Stomach (tissue), 9 donors: Measurements from ENCODE around the gene SPI1. TPM values are rescaled to one million over a fixed set of nuclear protein-coding genes. Genes with fewer than 3 reads are reported as not detected.
"Not testable (repeated sequence)": the region's sequence is repeated elsewhere in the genome, so short reads cannot be mapped to it uniquely, and the experiment has no call there.

Experiments
- DNase-seq, 2 donors: peaks; one replicate each; pipeline versions ENCODE4 v3.0.0 to v3.0.0-alpha.2; 2013 to 2019
- H3K27ac ChIP-seq, 5 donors: fragments of 200-600 bp in 4 of 5; sonication (generic) in 4 of 5; one replicate each; pipeline ENCODE4 v1.5.1; 2013 to 2019; ENCODE audit warnings: mild to moderate bottlenecking in 1 of 5, moderate library complexity in 1 of 5
- H3K27me3 ChIP-seq, 3 donors: fragments of 200-600 bp; sonication (generic); one replicate each; pipeline ENCODE4 v1.5.1; 2017 to 2019; ENCODE audit warnings: mixed run types in 1 of 3
- H3K36me3 ChIP-seq, 4 donors: fragments of 200-600 bp; sonication (generic); 1 replicate in 3 of 4; 2 replicates in 1 of 4; pipeline ENCODE4 v1.5.1; 2016 to 2019
- H3K4me1 ChIP-seq, 4 donors: fragments of 200-600 bp; sonication (generic); one replicate each; pipeline ENCODE4 v1.5.1; 2016 to 2019
- H3K4me3 ChIP-seq, 4 donors: fragments of 200-600 bp; sonication (generic) in 3 of 4; one replicate each; pipeline ENCODE4 v1.5.1; 2016 to 2019; ENCODE audit warnings: mild to moderate bottlenecking in 1 of 4
- H3K9me3 ChIP-seq, 4 donors: fragments of 200-600 bp; sonication (generic); one replicate each; pipeline ENCODE4 v1.5.1; 2016 to 2019
- CTCF ChIP-seq, 7 experiments: fragments of 450-650 bp in 4 of 7; fragments of 200-600 bp in 3 of 7; sonication (generic) in 3 of 7; IDR thresholded peaks; one replicate each; pipeline ENCODE4 v1.5.1; 2016 to 2019; ENCODE audit warnings: antibody characterized with exemption in 7 of 7, control low read depth in 2 of 7, mild to moderate bottlenecking in 1 of 7
- EP300 ChIP-seq: sonication (generic); formaldehyde crosslinking; IDR thresholded peaks from one replicate; pipeline ENCODE4 v1.6.1; 2017; ENCODE audit warnings: antibody characterized with exemption
- POLR2A ChIP-seq, 4 donors: fragments of 450-650 bp; IDR thresholded peaks; one replicate each; pipeline ENCODE4 v1.6.1; 2016; ENCODE audit warnings: antibody characterized with exemption in 4 of 4, control low read depth in 2 of 4, mild to moderate bottlenecking in 1 of 4, moderate library complexity in 1 of 4
- POLR2AphosphoS5 ChIP-seq, 3 donors: sonication (generic); formaldehyde crosslinking; IDR thresholded peaks; one replicate each; pipeline ENCODE4 v1.6.1; 2016; ENCODE audit warnings: antibody characterized with exemption in 3 of 3
- WGBS, 5 donors: extraction: QIAGEN DNeasy Blood & Tissue Kit in 3 of 5; methylation state at CpG; one replicate each; pipeline versions ENCODE4 v1.1.5 to v1.1.7; 2013 to 2018; 5-methylcytosine and 5-hydroxymethylcytosine counted together
- intact Hi-C: fragments of 100-400 bp; cut with DNase I; formaldehyde crosslinking; loops from one replicate; pipeline ENCODE4 v1.15.1; 2023; ENCODE audit warnings: low total_unique reads
- polyA plus RNA-seq, 3 donors: library from polyadenylated mRNA; stranded (reverse); fragments of 200-250 nt; gene quantifications; one replicate each; pipeline ENCODE4 v1.2.3, GENCODE V29; 2013
- total RNA-seq, 5 donors: library from RNA; depleted of rRNA; stranded (reverse); fragments of >200 nt; gene quantifications; one replicate each; pipeline versions ENCODE4 v1.1.0 to v1.2.3, GENCODE V29; 2014 to 2016
- donor health status: healthy with polysubstance abuse.
- donor health status: Bipolar disorder and iron deficiency.
- donor health status: healthy.

The SPI1 gene
- total and polyA plus RNA-seq, 8 donors: 2.6 to 24.3 (median 8.2) TPM

DNA sequence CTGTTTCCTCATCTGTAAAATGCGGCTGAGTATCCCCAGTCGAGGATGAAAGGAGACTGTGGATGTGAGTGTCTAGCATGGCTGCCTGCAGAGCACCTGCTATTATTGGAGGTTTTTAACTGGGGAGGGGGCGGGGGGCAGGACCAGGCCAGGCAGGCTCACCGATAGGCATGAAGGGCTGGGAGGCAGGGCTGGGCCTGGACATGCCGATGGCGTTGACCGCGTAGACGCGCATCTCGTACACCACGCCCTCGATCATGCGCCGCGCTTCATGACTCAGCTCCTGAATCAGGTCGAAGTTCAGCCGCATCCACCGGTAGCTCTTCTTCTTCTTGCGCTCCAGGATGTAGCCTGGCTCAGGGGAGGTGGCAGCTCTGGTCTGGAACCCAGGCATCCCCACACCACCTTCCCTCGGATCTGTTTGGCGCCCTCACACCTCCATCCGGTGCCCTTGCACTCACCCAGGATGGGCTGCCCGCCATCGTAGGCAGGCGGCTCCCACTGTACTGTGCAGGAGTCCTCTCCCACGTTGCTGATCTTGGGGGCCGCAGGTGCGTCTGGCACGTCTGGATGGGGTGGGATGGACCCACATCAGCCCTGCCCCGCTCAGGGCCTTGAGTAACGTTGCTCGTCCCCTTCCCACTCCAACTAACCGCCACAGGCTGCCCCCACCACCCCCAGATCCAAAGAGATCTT lies 41.0 kb downstream of the SPI1 start:
- WGBS, 5 donors: 88 to 93% (median 89%) methylated on average over 34 of the region's 34 CpGs
- intact Hi-C loops: no loop called here

DNA sequence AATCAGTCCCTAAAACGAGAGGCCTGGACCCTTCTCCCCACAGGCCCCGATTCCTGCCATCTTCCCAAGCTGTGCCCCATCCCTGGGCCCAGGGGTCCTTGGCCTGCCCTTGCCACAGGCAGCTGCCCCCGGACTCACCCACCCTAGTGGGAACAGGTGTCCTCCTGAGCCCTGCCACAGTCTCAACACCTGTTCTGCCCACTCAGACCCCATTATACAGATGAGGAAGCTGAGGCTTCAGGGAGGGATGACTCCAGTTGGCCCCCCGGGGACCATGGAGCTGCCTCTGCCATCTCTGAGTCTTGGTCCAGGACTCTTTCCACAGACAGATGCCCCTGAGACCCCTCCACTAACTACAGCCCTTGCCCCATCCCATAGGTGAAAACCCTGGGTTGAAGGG lies 41.8 kb downstream of the SPI1 start:
- WGBS, 5 donors: 84 to 92% (median 85%) methylated on average over 4 of the region's 4 CpGs
- no peak for TF ChIP-seq EP300
- TF ChIP-seq POLR2A (IDR thresholded peaks at IDR 0.05): no peak
- no peak for TF ChIP-seq POLR2AphosphoS5 (IDR thresholded peaks at IDR 0.05)
- TF ChIP-seq CTCF (IDR thresholded peaks at IDR 0.05): no peak
- Histone ChIP-seq H3K27me3 (no peaks in the 10 kb centered on the region), H3K4me3 (no peak overlapping the region), H3K36me3 (no peaks in the 10 kb centered on the region), H3K4me1 (peaks cover 4 to 14% (median 8%) of the 10 kb centered on the region in 4 donors), H3K27ac (no peak overlapping the region), H3K9me3 (no peaks in the 10 kb centered on the region)
- intact Hi-C loops: no loop called here
- DNase-seq: no peak

More for the DNA sequence above, 41.0 kb downstream of the SPI1 start:
- Histone ChIP-seq H3K27ac (no peak overlapping the region), H3K4me3 (no peak overlapping the region), H3K36me3 (no peaks in the 10 kb centered on the region), H3K9me3 (no peaks in the 10 kb centered on the region), H3K27me3 (no peaks in the 10 kb centered on the region), H3K4me1 (peaks cover 0 to 7% (median 2%) of the 10 kb centered on the region in 4 donors)
- TF ChIP-seq EP300: no peak
- no peak for TF ChIP-seq POLR2A (IDR thresholded peaks at IDR 0.05)
- no peak for TF ChIP-seq CTCF (IDR thresholded peaks at IDR 0.05)
- no peak for TF ChIP-seq POLR2AphosphoS5 (IDR thresholded peaks at IDR 0.05)
- DNase-seq: no peak

DNA sequence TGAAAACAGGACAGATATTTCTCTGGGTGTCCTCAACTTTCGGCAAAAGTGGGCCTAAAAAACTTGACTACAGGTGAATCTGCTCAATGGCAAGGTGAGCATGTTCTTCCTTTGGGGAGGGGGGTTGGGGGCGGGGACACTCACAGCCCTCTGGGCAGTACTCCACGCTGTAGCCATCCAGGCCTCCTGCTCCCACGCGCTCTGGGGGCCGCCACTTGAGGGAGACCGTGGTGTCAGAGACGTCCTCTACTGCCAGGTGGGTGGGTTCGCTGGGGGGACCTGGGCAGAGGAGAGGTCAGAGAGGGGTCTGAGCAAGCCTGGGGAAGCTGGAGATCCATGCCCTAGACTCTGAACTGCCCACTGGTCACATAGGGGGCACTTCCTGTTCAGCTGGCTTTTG lies 42.6 kb downstream of the SPI1 start:
- H3K9me3 ChIP-seq: no peaks in the 10 kb centered on the region
- WGBS, 5 donors: 80 to 93% (median 88%) methylated on average over 5 to 9 of the region's 9 CpGs

DNA sequence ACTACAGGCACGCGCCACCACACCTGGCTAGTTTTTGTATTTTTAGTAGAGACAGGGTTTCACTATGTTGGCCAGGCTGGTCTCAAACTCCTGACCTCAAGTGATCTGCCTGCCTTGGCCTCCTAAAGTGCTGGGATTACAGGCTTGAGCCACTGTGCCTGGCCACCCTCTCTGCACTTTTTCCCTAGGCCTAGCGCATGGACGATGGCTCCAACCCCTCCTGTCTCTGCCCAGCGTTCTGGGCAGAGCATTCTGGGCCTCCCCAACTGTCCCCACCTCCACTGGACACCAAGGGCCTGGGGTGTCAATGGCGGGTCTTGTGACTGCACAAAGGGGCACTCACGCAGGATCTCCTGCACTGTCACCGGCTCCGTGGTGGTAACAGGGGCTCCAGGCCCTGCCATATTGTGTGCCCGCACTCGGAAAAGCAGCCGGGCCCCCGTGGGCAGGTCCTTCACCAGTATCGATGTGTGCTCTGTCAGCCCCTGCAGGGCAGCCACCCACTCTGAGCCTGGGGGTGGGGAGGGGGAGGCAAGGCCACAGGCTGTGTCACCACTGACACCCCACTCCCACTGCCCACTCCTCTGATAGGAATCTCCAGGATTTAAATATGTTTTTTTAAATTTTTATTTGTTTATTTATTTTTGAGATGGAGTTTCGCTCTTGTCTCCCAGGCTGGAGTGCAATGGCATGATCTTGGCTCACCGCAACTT lies 43.5 kb downstream of the SPI1 start:
- H3K9me3 ChIP-seq, intact Hi-C loops, H3K36me3 ChIP-seq, H3K27ac ChIP-seq, H3K4me3 ChIP-seq, H3K27me3 ChIP-seq, DNase-seq: not testable (repeated sequence)
- WGBS, 5 donors: 96 to 97% (median 96%) methylated on average over 8 to 16 of the region's 16 CpGs
- H3K4me1 ChIP-seq: peaks cover 18 to 31% (median 22%) of the 10 kb centered on the region in 4 donors

More for the DNA sequence above, 42.6 kb downstream of the SPI1 start:
- Histone ChIP-seq H3K4me3 (no peak overlapping the region), H3K4me1 (peaks cover 9 to 23% (median 15%) of the 10 kb centered on the region in 4 donors), H3K36me3 (no peaks in the 10 kb centered on the region), H3K27me3 (no peaks in the 10 kb centered on the region), H3K27ac (no peak overlapping the region)
- intact Hi-C loops: no loop called here
- DNase-seq: no peak
- no peak for TF ChIP-seq POLR2A (IDR thresholded peaks at IDR 0.05)
- TF ChIP-seq POLR2AphosphoS5 (IDR thresholded peaks at IDR 0.05): no peak
- no peak for TF ChIP-seq EP300
- no peak for TF ChIP-seq CTCF (IDR thresholded peaks at IDR 0.05)
